Thyroid gland (tissue), 4 donors: Measurements from ENCODE around the gene CASS4. TPM values are rescaled to one million over a fixed set of nuclear protein-coding genes. Genes with fewer than 3 reads are reported as not detected.

Experiments
- DNase-seq, 2 donors: peaks; one replicate each; pipeline ENCODE4 v3.0.0-alpha.2; 2019
- H3K27ac ChIP-seq, 3 donors: fragments of 200-600 bp; sonication (generic); 1 replicate in 2 of 3; 2 replicates in 1 of 3; pipeline ENCODE4 v1.5.1; 2016 to 2019; ENCODE audit warnings: mild to moderate bottlenecking in 1 of 3, moderate library complexity in 1 of 3
- H3K27me3 ChIP-seq: fragments of 200-600 bp; sonication (generic); one replicate; pipeline ENCODE4 v1.5.1; 2019
- H3K36me3 ChIP-seq, 2 donors: fragments of 200-600 bp; sonication (generic); one replicate each; pipeline ENCODE4 v1.5.1; 2016 to 2019
- H3K4me1 ChIP-seq, 2 donors: fragments of 200-600 bp; sonication (generic); one replicate each; pipeline ENCODE4 v1.5.1; 2017 to 2019
- H3K4me3 ChIP-seq, 3 donors: fragments of 200-600 bp; sonication (generic); replicated peaks in 1 of 3; 1 replicate in 2 of 3; 2 replicates in 1 of 3; pipeline ENCODE4 v1.5.1; 2016; ENCODE audit warnings: mild to moderate bottlenecking in 1 of 3
- H3K9me3 ChIP-seq: fragments of 200-600 bp; sonication (generic); one replicate; pipeline ENCODE4 v1.5.1; 2017
- POLR2A ChIP-seq, 2 donors: fragments of 450-650 bp; IDR thresholded peaks; one replicate each; pipeline ENCODE4 v1.6.1; 2017; ENCODE audit warnings: antibody characterized with exemption in 2 of 2, mild to moderate bottlenecking in 2 of 2, moderate library complexity in 1 of 2
- WGBS, 2 donors: methylation state at CpG; one replicate each; pipeline ENCODE4 v1.1.5; 2017; 5-methylcytosine and 5-hydroxymethylcytosine counted together
- intact Hi-C: fragments of 100-400 bp; cut with DNase I; formaldehyde crosslinking; loops from one replicate; pipeline ENCODE4 v1.15.1; 2023
- total RNA-seq, 4 donors: library from RNA; depleted of rRNA; stranded (reverse); fragments of >200 nt; gene quantifications; one replicate each; pipeline ENCODE4 v1.2.3, GENCODE V29; 2016
- TF ChIP-seq, protein P1 (sequence below), 6 experiments: fragments of 200-600 bp in 3 of 6; fragments of 450-650 bp in 3 of 6; sonication (generic) in 3 of 6; IDR thresholded peaks; one replicate each; pipeline ENCODE4 v1.5.1; 2016 to 2019; ENCODE audit warnings: antibody characterized with exemption in 6 of 6, mild to moderate bottlenecking in 2 of 6, inconsistent platforms in 1 of 6, moderate library complexity in 1 of 6

The CASS4 gene, protein sequence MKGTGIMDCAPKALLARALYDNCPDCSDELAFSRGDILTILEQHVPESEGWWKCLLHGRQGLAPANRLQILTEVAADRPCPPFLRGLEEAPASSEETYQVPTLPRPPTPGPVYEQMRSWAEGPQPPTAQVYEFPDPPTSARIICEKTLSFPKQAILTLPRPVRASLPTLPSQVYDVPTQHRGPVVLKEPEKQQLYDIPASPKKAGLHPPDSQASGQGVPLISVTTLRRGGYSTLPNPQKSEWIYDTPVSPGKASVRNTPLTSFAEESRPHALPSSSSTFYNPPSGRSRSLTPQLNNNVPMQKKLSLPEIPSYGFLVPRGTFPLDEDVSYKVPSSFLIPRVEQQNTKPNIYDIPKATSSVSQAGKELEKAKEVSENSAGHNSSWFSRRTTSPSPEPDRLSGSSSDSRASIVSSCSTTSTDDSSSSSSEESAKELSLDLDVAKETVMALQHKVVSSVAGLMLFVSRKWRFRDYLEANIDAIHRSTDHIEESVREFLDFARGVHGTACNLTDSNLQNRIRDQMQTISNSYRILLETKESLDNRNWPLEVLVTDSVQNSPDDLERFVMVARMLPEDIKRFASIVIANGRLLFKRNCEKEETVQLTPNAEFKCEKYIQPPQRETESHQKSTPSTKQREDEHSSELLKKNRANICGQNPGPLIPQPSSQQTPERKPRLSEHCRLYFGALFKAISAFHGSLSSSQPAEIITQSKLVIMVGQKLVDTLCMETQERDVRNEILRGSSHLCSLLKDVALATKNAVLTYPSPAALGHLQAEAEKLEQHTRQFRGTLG
- 1 to 10 TPM in 2 of 4 donors, under 1 TPM in 2; 0.22 to 1.6 (median 1.0) TPM for total RNA-seq

- TF ChIP-seq POLR2A (IDR thresholded peaks at IDR 0.05): no peak
- DNase-seq: no peak
- Histone ChIP-seq H3K27me3 (no peaks in the 10 kb centered on the region), H3K4me3 (no peak within 1 kb of the TSS), H3K4me1 (no peaks in the 10 kb centered on the region), H3K36me3 (peaks cover 9 to 11% of the 10 kb centered on the region in 2 donors), H3K9me3 (no peaks in the 10 kb centered on the region), H3K27ac (peak within 1 kb of the TSS in 2 of 3 donors; percentile 7 to 11)
- intact Hi-C loops: no loop called here
- 58 to 62% methylated on average over 10 of the region's 10 CpGs for WGBS, 2 donors
Observed at GRCh38 chr20:56411759-56412472, at the start of gene CASS4. Gene CASS4, plus strand, starts transcription at chr20:56412260. Its CDS starts 199 bp downstream, at chr20:56412459.

DNA sequence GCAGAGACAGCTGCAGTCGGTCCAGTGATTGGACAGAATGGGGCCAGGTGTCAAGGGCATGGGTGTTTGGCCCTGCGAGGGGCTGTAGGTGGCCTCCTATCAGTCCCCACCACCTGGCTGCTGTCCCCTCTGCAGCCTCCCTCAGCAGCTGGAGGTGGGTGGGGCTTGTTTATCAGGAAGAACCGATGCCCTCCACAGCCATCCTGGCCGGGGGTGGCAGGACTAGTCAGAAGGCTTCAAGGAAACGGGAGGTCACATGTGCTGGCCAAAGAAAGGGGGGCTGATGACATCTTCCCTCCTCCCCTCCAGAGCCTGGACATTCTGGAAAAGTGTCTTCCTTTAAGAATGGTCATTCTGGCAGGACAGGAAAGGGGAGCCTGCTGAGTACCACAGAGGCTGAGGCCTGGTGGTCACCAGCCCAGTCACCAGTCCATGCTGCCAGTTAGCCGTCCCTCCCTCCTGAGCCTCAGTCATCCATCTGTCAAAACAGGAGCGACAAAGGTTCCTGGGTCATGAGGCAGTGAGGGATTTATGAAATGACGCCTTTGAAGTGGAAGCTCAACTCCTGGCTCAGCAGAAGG, 49.1 kb upstream of the CASS4 start:
- H3K27me3 ChIP-seq: no peaks in the 10 kb centered on the region
- peak in 1 of 2 donors; percentile 25 for DNase-seq
- no peak for TF ChIP-seq POLR2A (IDR thresholded peaks at IDR 0.05)
- TF ChIP-seq, protein P1, sequence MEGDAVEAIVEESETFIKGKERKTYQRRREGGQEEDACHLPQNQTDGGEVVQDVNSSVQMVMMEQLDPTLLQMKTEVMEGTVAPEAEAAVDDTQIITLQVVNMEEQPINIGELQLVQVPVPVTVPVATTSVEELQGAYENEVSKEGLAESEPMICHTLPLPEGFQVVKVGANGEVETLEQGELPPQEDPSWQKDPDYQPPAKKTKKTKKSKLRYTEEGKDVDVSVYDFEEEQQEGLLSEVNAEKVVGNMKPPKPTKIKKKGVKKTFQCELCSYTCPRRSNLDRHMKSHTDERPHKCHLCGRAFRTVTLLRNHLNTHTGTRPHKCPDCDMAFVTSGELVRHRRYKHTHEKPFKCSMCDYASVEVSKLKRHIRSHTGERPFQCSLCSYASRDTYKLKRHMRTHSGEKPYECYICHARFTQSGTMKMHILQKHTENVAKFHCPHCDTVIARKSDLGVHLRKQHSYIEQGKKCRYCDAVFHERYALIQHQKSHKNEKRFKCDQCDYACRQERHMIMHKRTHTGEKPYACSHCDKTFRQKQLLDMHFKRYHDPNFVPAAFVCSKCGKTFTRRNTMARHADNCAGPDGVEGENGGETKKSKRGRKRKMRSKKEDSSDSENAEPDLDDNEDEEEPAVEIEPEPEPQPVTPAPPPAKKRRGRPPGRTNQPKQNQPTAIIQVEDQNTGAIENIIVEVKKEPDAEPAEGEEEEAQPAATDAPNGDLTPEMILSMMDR (IDR thresholded peaks at IDR 0.05): no peak
- intact Hi-C loops: no loop called here
- WGBS, 2 donors: 62 to 70% methylated on average over 8 of the region's 8 CpGs
- H3K9me3 ChIP-seq: no peaks in the 10 kb centered on the region
- peaks cover 12 to 14% of the 10 kb centered on the region in 2 donors for H3K4me1 ChIP-seq
- peaks cover 22 to 28% of the 10 kb centered on the region in 2 donors for H3K36me3 ChIP-seq
- no peak overlapping the region for H3K27ac ChIP-seq
- no peak overlapping the region for H3K4me3 ChIP-seq

- DNase-seq: no peak
- Histone ChIP-seq H3K27ac (no peak overlapping the region), H3K27me3 (no peaks in the 10 kb centered on the region), H3K9me3 (no peaks in the 10 kb centered on the region), H3K4me1 (peaks cover 12 to 14% of the 10 kb centered on the region in 2 donors), H3K36me3 (peaks cover 23 to 28% of the 10 kb centered on the region in 2 donors), H3K4me3 (no peak overlapping the region)
- no peak for TF ChIP-seq POLR2A (IDR thresholded peaks at IDR 0.05)
- TF ChIP-seq, protein P1 (IDR thresholded peaks at IDR 0.05): no peak
- intact Hi-C loops: no loop called here
- WGBS, 2 donors: 87 to 95% methylated on average over 6 of the region's 6 CpGs
Observed at GRCh38 chr20:56363491-56363890, 48.6 kb upstream of the CASS4 start.

DNA sequence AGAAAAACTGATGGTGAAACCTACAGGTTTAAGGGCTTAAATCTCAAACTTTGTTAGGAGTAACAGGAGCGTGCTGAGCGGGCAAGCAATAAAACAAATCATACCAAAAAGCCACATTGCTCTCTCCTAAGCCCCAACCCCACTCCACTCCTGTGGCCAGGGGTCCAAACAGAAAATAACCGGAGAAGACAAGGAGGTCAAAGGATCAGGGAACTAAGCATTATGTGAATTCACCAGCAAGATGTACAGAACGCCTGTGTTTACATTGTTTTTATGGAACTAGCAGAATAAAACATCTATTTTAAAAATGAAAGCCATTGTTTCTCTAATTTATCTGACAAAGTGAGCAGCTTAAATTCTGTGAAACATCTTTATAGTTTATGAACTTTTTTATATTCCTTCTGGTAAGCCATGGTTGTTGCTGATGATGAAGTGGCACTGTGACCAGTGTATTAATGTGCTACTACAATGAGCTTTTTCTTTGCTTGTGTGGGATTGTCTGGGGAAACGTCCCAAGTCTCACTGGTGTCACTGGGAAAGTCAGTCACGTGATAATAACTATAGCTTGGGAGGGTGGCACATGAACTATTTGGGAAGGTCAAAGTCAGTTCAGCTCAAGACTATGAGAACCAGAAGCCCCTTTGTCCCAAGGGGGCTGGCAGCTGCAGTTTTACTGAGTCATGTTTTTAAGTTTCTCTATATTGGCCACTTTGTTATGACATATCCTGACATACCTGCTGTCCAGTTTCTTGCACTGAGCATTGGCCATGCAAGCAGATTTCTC, 43.5 kb upstream of the CASS4 start:
- H3K27ac ChIP-seq: no peak overlapping the region
- WGBS, 2 donors: 84 to 91% methylated on average over 6 of the region's 6 CpGs
- no peak overlapping the region for H3K4me3 ChIP-seq
- intact Hi-C loops: no loop called here
- H3K4me1 ChIP-seq: no peaks in the 10 kb centered on the region
- TF ChIP-seq, protein P1 (IDR thresholded peaks at IDR 0.05): no peak
- no peak for TF ChIP-seq POLR2A (IDR thresholded peaks at IDR 0.05)
- no peaks in the 10 kb centered on the region for H3K9me3 ChIP-seq
- no peak for DNase-seq
- H3K36me3 ChIP-seq: peaks cover 23 to 28% of the 10 kb centered on the region in 2 donors
- H3K27me3 ChIP-seq: no peaks in the 10 kb centered on the region
